ENCODE measurements around the gene DTHD1.

DNA sequence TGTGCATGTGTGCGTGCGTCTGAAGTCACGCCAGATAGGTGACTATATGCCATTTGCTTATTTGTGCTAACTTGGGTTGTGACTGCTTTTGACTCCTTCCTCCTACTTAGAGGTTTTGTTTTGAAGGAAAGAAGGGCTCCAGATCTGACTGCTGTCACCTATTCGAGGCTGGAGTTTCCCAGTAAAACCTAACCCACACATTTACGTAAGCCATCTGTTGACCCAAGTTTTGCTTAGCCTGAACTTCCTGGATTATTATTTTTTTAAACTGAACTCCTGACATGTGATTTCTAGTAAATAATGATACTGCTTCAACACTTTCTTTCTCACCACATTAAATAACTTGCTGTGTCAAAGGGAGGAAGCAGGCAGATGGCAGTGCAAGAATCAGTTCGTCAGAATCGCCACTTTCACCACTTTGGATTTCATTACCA is 41.5 kb downstream of the DTHD1 start:
- TF ChIP-seq CTCF (IDR thresholded peaks at IDR 0.05; ENCODE audit: borderline replicate concordance, extremely low read depth, low read length, poor library complexity, severe bottlenecking) (peak; percentile 38), EZH2 (IDR thresholded peaks at IDR 0.05; ENCODE audit: borderline replicate concordance, low read depth, low read length, severe bottlenecking) (no peak)
